ENCODE measurements around the gene DCLK1.

GRCh38 chr13:36084131-36084530 lies 47.1 kb downstream of the DCLK1 start:
- TF ChIP-seq CTCF (IDR thresholded peaks at IDR 0.05) (no peak), POLR2A (IDR thresholded peaks at IDR 0.05) (no peak)

All from suprapubic skin (tissue), 3 donors.